ENCODE results near the gene HMG20A.
A peak's percentile ranks its signal among the peaks of the same experiment; 100 is the strongest.
"Not testable (repeated sequence)": the region's sequence is repeated elsewhere in the genome, so short reads cannot be mapped to it uniquely, and the experiment has no call there.

Gene HMG20A
- 7.8 to 44.5 (median 31.0) reads per million in 18 experiments for total RNA-seq

- DNase-seq, result peak; percentile 75 to 81
Measured at GRCh38 chr15:77420610-77421369, at the start of gene HMG20A. Gene HMG20A, plus strand, starts transcription at chr15:77420888. Its CDS starts 37,520 bp downstream, at chr15:77458408.

GRCh38 chr15:77371850-77372563, 48.7 kb upstream of the HMG20A start:
- DNase-seq, result peak in 1 of 2 donors; percentile 20

DNA sequence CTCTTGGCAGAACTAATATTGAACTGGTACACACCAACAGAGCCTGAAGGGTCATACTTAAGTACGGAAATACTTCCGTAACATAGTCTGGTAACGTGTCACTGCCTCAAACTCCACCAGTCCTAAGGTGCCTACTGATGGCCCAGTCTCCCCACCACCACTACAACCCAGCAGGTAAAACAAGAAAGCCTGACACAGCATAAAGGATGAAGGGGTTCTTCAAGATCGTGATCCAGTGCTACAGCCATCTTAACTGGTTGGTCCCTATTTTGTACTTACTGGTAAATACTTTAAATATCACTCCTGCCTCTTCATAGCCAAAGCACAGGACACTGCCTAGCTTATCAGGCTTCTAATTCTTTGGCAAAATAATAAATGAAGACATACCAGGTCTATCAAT, 47.2 kb upstream of the HMG20A start:
- no peak for DNase-seq

DNA sequence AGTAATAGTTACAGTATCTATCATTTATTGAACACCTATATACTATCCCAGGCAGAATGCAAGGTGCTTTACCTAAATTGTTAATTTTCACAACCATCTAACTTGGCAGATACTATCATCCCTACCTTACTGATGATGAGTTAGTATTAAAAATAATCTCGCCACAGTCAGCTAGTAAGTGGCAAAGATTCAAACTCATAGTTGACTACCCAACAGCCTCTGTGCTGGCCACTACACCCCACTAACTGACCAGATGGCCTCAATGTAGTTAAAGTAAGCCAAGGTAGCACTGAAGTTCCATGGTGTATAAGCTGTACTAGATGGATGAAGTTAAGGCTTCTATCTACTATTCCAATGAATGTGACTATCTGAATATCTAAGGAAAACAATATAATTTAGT, 45.6 kb upstream of the HMG20A start:
- no peak for DNase-seq

DNA sequence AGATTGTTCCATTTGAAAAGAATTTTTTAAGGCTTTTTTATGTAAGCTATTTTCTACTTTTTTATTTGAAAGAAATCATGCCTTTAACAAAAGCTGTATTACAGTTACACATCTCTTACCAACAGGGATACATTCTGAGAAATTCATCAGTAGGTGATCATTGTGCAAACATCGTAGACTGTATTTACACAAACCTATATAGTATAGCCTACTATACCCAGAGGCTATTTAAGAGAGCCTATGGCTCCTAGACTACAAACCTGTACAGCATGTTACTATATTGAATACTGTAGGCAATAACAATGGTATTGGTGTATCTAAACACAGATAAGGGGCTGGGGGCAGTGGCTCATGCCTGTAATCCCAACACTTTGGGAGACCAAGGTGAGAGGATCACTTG, 43.9 kb upstream of the HMG20A start:
- DNase-seq, result no peak

GRCh38 chr15:77380033-77380432, 40.7 kb upstream of the HMG20A start:
- no peak for DNase-seq

GRCh38 chr15:77384086-77384485, 36.6 kb upstream of the HMG20A start:
- DNase-seq, result no peak

DNA sequence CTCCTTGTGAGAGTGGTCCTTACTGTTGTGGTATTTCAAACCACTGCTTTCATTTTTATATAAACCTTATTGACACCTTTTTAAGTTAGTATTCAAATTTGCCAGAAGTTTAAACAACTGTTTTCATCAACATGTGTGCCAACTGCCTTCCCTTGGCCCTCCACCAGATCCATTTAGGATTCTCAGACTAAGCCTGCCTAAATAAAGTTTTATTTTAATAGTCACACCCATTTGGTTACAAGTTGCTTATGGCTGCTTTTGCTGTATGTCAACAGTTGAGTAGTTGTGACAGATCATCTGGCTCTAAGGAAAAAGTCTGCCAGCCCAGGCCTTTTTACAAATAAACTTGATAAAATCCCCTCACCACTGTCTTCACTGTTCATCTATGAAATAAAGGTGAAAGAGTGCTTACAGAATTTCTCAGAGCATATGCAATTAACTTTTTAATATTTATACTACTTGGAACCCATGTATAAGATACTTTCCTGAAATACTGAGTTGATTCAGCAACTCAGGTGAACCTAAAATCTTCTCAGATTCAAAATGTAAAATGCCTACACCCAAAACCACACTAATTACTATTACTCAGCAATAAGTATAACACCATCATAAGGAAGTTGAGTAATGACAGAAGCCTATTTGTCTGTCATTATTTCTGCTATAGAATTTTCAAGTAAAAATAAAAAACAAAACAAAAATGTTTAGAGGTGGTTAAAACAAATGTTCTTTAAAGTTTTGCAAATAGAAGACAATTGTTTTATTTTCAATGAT, 35.9 kb upstream of the HMG20A start:
- no peak for DNase-seq

DNA sequence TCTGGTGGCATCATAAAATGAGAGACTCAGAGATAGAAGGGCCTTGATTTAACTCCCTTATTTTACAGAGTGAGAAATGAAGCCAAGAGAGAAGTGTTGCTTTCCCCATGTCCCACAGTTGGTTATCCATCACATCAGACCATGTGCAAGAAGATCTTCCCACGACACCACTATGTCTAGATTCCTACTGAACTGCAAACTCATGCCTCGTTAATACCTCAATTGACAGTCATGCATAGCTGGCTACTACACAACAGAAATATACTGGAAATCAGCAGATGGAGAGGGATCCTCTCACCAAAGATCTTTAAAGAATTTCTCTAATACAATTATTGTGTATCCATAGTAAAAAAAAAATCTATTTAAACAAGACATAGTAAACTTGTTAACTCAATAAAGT, 34.1 kb upstream of the HMG20A start:
- no peak for DNase-seq

DNA sequence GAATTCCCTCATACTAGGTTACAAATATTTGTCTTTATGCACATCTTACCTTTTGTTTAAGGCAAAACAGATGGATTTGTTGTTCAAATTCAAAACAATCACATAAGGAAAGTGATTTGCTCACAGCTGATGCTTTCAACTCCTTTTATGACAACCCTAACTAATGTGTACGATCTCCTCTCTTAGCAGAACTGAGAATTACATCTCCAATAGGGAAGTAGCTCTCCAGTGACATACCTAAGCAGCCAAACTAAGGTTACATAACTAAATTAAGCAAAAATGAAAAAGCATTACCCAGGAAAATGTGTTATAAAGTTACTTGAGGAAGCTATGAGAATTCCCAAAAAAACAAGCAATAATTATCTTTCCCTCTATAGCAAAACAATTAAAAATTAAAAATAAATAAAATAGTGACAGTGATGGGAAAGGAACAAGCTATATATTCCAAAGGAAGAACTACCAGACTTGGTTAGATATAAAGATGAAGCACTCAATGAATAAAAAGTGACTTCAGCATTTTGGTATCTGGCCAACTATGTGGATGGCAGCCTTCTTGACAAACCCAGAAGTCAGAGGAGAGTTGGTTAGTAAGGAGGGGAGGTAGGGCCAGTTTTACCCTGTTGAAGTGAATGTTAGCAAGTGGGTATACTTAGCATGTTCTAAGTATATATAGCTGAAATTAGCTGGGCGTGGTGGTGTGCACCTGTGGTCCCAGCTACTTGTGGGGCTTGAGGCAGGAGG, 33.2 kb upstream of the HMG20A start:
- peak in 1 of 2 donors; percentile 33 for DNase-seq

- no peak for DNase-seq
Measured at GRCh38 chr15:77391372-77391951, 29.2 kb upstream of the HMG20A start.

DNA sequence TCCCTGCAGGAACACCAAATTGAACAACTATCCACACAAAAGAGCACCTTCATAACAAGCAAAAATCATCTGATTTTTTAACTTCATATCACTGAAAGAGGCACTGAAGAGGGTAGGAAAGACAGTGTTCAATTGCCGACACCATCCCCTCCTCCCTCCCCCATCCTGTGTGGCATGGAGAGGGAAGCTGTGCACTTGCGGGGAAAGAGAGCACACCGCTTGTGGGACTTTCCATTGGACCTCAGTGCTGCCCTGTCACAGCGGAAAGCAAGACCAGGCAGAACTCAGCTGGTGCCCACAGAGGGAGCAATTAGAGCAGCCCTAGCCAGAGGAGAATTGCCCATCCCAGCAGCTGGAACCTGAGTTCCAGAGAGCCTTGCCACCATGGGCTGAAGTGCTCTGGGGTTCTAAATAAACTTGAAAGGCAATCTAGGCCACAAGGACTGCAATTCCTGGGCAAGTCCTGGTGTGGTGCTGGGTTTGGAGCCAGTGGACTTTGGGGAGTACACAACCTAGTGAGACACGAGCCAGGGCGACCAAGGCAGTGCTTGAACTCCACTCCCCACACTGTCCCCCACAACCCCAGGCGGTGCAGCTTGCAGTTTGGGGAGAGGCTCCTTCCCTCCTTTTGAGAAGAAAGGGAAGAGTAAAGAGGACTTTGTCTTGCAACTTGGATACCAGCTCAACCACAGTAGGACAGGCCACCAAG, 27.8 kb upstream of the HMG20A start:
- DNase-seq, result no peak

DNA sequence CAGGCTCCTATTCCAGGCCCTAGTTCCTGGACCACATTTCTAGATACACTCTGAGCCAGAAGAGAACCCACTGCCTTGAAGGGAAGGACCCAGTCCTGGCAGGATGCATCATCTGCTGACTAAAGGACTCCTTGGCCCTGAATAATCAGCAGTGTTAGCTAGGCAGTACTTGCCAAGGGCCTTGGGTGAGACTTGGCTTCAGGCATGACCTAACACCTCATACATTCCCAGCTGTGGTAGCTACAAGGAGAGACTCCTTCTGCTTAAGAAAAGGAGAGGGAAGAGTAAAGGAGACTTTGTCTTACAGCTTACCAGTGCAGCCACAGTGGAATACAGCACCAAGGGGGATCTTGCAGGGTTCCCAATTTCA, 27.2 kb upstream of the HMG20A start:
- DNase-seq, result no peak

GRCh38 chr15:77395013-77395774, 25.5 kb upstream of the HMG20A start:
- DNase-seq, result no peak

DNA sequence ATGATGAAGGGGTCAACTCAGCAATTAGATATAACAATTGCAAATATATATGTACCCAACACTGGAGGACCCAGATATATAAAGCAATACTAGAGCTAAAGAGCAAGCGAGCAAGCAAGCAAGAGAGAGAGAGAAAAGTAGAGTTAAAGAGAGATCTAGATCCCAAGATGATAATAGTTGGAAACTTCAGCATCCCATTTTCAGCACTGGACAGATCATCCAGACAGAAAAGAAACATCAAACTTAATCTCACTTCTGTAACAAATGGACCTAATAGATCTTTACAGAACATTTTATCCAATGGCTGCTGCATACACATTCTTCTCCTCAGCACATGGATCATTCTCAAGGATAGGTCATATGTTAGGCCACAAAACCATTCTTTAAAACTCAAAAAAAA, 24.0 kb upstream of the HMG20A start:
- no peak for DNase-seq

DNA sequence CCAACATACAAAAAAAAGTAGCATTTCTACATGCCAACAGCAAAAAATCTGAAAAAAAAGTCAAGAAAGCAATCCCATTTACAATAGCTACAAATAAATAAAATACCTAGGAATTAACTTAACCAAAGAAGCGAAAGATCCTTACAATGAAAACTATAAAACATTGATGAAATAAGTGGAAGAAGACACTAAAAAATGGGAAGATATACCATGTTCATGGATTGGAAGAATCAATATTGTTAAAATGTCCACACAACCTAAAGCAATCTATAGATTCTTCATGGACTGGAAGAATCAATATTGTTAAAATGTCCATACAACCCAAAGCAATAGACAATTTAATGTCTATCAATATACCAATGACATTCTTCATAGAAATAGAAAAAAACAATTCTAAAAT, 21.8 kb upstream of the HMG20A start:
- DNase-seq, result no peak

DNA sequence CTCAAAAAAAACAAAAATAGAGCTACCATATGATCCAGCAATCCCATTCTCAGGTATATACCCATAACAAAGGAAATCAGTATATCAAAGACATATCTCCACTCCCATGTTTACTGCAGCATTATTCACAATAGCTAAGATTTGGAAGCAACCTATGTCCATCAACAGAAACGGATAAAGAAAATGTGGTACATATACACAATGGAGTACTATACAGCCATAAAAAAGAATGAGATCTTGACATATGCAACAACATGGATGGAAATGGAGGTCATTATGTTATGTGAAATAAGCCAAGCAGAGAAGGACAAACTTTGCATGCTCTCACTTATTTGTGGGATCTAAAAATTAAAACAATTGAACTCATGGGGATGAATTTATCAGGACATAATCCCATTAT, 20.4 kb upstream of the HMG20A start:
- no peak for DNase-seq

DNA sequence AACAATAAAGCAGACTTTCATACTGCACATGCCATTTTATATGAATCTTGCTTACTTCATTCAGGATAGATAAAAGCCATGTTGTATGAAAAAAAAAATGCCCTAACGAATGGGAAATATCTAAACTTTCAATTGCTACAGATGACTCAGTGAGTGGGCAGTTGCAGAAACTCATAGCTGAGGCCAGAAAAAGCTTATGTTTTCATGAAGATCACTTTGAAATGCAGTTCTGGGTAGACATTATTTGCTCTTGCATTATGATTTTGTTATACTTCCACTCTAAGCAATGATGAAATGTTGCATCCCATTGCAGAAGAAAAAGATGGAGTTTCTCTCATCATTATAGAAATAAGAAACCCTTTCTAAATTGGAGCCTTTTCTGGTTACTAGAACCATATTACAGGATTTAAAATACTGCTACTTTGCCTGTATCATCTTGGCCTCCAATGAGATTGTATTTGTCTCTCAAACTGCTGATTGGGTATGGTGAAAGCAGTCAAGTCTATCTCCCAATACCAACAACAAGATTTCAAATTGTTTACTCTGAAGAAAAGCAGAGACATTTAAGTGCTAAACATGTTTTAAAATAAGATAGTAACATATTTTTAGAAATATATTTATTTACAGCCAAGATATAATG, 17.8 kb upstream of the HMG20A start:
- DNase-seq, result peak; percentile 70 to 72

DNA sequence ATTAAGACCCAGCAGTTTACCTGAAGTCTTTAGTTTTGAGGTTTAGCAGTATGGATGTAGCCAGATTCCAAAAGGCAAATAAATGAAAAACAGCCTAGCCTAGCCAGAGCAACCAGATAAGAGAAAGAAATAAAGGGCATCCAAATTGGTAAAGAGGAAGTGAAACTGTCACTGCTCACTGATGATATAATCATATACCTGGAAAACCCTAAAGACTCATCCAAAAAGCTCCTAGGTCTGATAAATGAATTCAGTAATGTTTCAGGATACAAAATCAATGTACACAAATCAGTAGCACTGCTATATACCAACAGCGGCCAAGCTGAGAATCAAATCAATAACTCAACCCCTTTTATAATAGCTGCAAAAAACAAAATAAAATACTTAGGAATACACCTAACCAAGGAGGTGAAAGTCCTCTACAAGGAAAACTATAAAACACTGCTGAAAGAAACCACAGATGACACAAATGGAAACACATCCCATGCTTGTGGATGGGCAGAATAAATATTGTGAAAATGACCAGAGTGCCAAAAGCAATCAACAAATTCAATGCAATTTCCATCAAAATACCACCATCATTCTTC, 14.4 kb upstream of the HMG20A start:
- DNase-seq, result not testable (repeated sequence)

GRCh38 chr15:77406846-77407245, 13.8 kb upstream of the HMG20A start:
- no peak for DNase-seq

All from inflammatory macrophage (primary cell).